Osteocyte (in vitro differentiated cells): ENCODE measurements around the gene ARMH4. TPM values are rescaled to one million over a fixed set of nuclear protein-coding genes. Genes with fewer than 3 reads are reported as not detected.

Experiments
- DNase-seq: peaks from one replicate; pipeline ENCODE4 v3.0.0; 2021; ENCODE audit warnings: mixed read lengths; ENCODE audit not compliant: unreplicated experiment; ENCODE audit errors: extremely low spot score
- H3K27ac Mint-ChIP-seq: one replicate; pipeline ENCODE4 v1.8.0; 2021; ENCODE audit warnings: mild to moderate bottlenecking, mixed read lengths; ENCODE audit not compliant: unreplicated experiment
- H3K27me3 Mint-ChIP-seq: one replicate; pipeline ENCODE4 v1.8.0; 2021; ENCODE audit warnings: mixed read lengths; ENCODE audit not compliant: unreplicated experiment
- H3K36me3 Mint-ChIP-seq: one replicate; pipeline ENCODE4 v1.8.0; 2021; ENCODE audit warnings: mixed read lengths; ENCODE audit not compliant: unreplicated experiment
- H3K4me1 Mint-ChIP-seq: one replicate; pipeline ENCODE4 v1.8.0; 2021; ENCODE audit warnings: mixed read lengths; ENCODE audit not compliant: unreplicated experiment
- H3K4me3 Mint-ChIP-seq: one replicate; pipeline ENCODE4 v1.8.0; 2021; ENCODE audit warnings: mild to moderate bottlenecking, moderate library complexity, mixed read lengths; ENCODE audit not compliant: unreplicated experiment
- H3K9me3 Mint-ChIP-seq: one replicate; pipeline ENCODE4 v1.8.0; 2021; ENCODE audit warnings: mixed read lengths; ENCODE audit not compliant: unreplicated experiment
- CTCF ChIP-seq: fragments of 200-600 bp; sonication (generic); IDR thresholded peaks from 2 replicates; pipeline ENCODE4 v1.5.0; 2021; ENCODE audit warnings: antibody characterized with exemption, mild to moderate bottlenecking, moderate library complexity
- total RNA-seq: library from RNA; stranded (reverse); gene quantifications from 2 replicates; pipeline ENCODE4 v1.2.1, GENCODE V29; 2021

Gene ARMH4
- total RNA-seq, 1 donor from 2014 or later, result 13.9 TPM

- H3K36me3 Mint-ChIP-seq, result no peaks in the 10 kb centered on the region
- no peak overlapping the region for H3K27ac Mint-ChIP-seq
- no peak overlapping the region for H3K4me3 Mint-ChIP-seq
- no peaks in the 10 kb centered on the region for H3K9me3 Mint-ChIP-seq
- TF ChIP-seq CTCF, result no peak
- peaks cover 25% of the 10 kb centered on the region for H3K27me3 Mint-ChIP-seq
- DNase-seq, result no peak
- no peaks in the 10 kb centered on the region for H3K4me1 Mint-ChIP-seq
Measured at GRCh38 chr14:58177125-58177524, 25.1 kb upstream of the ARMH4 start.

- Mint-ChIP-seq H3K36me3 (no peaks in the 10 kb centered on the region), H3K9me3 (no peaks in the 10 kb centered on the region), H3K4me1 (peaks cover 10% of the 10 kb centered on the region), H3K4me3 (peak overlapping the region; percentile 49), H3K27ac (peak overlapping the region; percentile 50), H3K27me3 (peaks cover 15% of the 10 kb centered on the region)
- TF ChIP-seq CTCF, result no peak
- DNase-seq, result no peak
Measured at GRCh38 chr14:58171090-58171489, 19.1 kb upstream of the ARMH4 start.

- Mint-ChIP-seq H3K4me1 (peaks cover 10% of the 10 kb centered on the region), H3K36me3 (no peaks in the 10 kb centered on the region), H3K4me3 (no peak overlapping the region), H3K9me3 (no peaks in the 10 kb centered on the region), H3K27ac (no peak overlapping the region), H3K27me3 (peaks cover 4% of the 10 kb centered on the region)
- no peak for TF ChIP-seq CTCF
- DNase-seq, result no peak
Measured at GRCh38 chr14:58167891-58168290, 15.9 kb upstream of the ARMH4 start.

- Mint-ChIP-seq H3K27me3 (peaks cover 6% of the 10 kb centered on the region), H3K27ac (no peak overlapping the region), H3K9me3 (no peaks in the 10 kb centered on the region), H3K4me3 (no peak overlapping the region), H3K4me1 (peaks cover 10% of the 10 kb centered on the region), H3K36me3 (no peaks in the 10 kb centered on the region)
- TF ChIP-seq CTCF, result no peak
- no peak for DNase-seq
Measured at GRCh38 chr14:58167057-58167456, 15.0 kb upstream of the ARMH4 start.

- H3K9me3 Mint-ChIP-seq, result no peaks in the 10 kb centered on the region
- no peak overlapping the region for H3K27ac Mint-ChIP-seq
- no peaks in the 10 kb centered on the region for H3K36me3 Mint-ChIP-seq
- TF ChIP-seq CTCF, result peak; percentile 95
- H3K4me3 Mint-ChIP-seq, result no peak overlapping the region
- peaks cover 8% of the 10 kb centered on the region for H3K4me1 Mint-ChIP-seq
- peaks cover 7% of the 10 kb centered on the region for H3K27me3 Mint-ChIP-seq
- peak; percentile 91 for DNase-seq
Measured at GRCh38 chr14:58166005-58166983, 14.3 kb upstream of the ARMH4 start.
